SK-MEL-5 (cell line): ENCODE results near the gene LHFPL3. TPM values are rescaled to one million over a fixed set of nuclear protein-coding genes. Genes with fewer than 3 reads are reported as not detected.
"Not testable (repeated sequence)": the region's sequence is repeated elsewhere in the genome, so short reads cannot be mapped to it uniquely, and the experiment has no call there.

Experiments
- DNase-seq: peaks from one replicate; pipeline ENCODE4 v3.0.0-alpha.2; 2016; ENCODE audit warnings: low read depth, low spot score
- in situ Hi-C: cut with HindIII; loops from 2 replicates; pipeline ENCODE4 v1.10.0; 2016; ENCODE audit warnings: low sequenced_read_pairs, high pct_unique_total_duplicates, low pct_unique_long_range_greater_than_20kb
- polyA plus RNA-seq, 2 experiments: library from polyadenylated mRNA; depleted of rRNA; stranded (reverse); fragments of >200 nt; gene quantifications; 2 replicates each; pipeline ENCODE4 v1.2.3, GENCODE V29; 2015
- total RNA-seq: library from RNA; depleted of rRNA; stranded (reverse); fragments of >200 nt; shearing (Covaris generic); gene quantifications from 2 replicates; pipeline ENCODE4 v1.2.3, GENCODE V29; 2014; rRNA removed

LHFPL3 gene
- total RNA-seq, result 0.16 and 0.26 TPM in 2 replicates
- 0.32 and 0.40 TPM in 2 replicates for polyA plus RNA-seq (2015; cell fraction: cytosol; rRNA removed)
- polyA plus RNA-seq (2015; cell fraction: nucleus; rRNA removed), result 0.42 TPM in 1 of 2 replicates, not detected in the other

GRCh38 chr7:104328296-104328969, at the start of gene LHFPL3:
Gene LHFPL3, plus strand, starts transcription at chr7:104328603.
- in situ Hi-C loops, result no loop called here
- no peak for DNase-seq

- DNase-seq, in situ Hi-C loops: not testable (repeated sequence)
These were observed 46.7 kb upstream of the LHFPL3 start for GRCh38 chr7:104281685-104282084.

GRCh38 chr7:104286839-104287238, 41.6 kb upstream of the LHFPL3 start:
- in situ Hi-C loops, result no loop called here
- DNase-seq, result no peak

GRCh38 chr7:104288137-104288536, 40.3 kb upstream of the LHFPL3 start:
- no peak for DNase-seq
- in situ Hi-C loops, result no loop called here

- DNase-seq, result no peak
- in situ Hi-C loops, result no loop called here
These were observed 34.1 kb upstream of the LHFPL3 start for GRCh38 chr7:104294291-104294690.

- DNase-seq, result no peak
- in situ Hi-C loops, result no loop called here
These were observed 32.1 kb upstream of the LHFPL3 start for GRCh38 chr7:104296266-104296665.

GRCh38 chr7:104296900-104297299, 31.5 kb upstream of the LHFPL3 start:
- in situ Hi-C loops, result no loop called here
- DNase-seq, result no peak

- in situ Hi-C loops, result no loop called here
- DNase-seq, result no peak
These were observed 29.1 kb upstream of the LHFPL3 start for GRCh38 chr7:104299323-104299722.

GRCh38 chr7:104299777-104300176, 28.6 kb upstream of the LHFPL3 start:
- in situ Hi-C loops, result no loop called here
- no peak for DNase-seq

- no peak for DNase-seq
- in situ Hi-C loops, result no loop called here
These were observed 21.6 kb upstream of the LHFPL3 start for GRCh38 chr7:104306793-104307192.

- in situ Hi-C loops, result no loop called here
- no peak for DNase-seq
These were observed 10.3 kb upstream of the LHFPL3 start for GRCh38 chr7:104317948-104318629.

- in situ Hi-C loops, result no loop called here
- no peak for DNase-seq
These were observed 869 bp upstream of the LHFPL3 start for GRCh38 chr7:104327534-104327933.

- in situ Hi-C loops, result no loop called here
- DNase-seq, result no peak
These were observed 486 bp upstream of the LHFPL3 start for GRCh38 chr7:104327938-104328295.

- in situ Hi-C loops, result no loop called here
- DNase-seq, result no peak
These were observed 795 bp downstream of the LHFPL3 start for GRCh38 chr7:104328970-104329825.

GRCh38 chr7:104341546-104341945, 13.1 kb downstream of the LHFPL3 start:
- DNase-seq, result peak; percentile 84
- in situ Hi-C loops, result no loop called here

- no peak for DNase-seq
- in situ Hi-C loops, result no loop called here
These were observed 24.3 kb downstream of the LHFPL3 start for GRCh38 chr7:104352736-104353135.

GRCh38 chr7:104357166-104357565, 28.8 kb downstream of the LHFPL3 start:
- in situ Hi-C loops, result no loop called here
- DNase-seq, result no peak

- peak; percentile 17 for DNase-seq
- in situ Hi-C loops, result no loop called here
These were observed 30.2 kb downstream of the LHFPL3 start for GRCh38 chr7:104358446-104359132.
